HepG2 (cell line): Measurements from ENCODE around the gene CEP55. TPM values are rescaled to one million over a fixed set of nuclear protein-coding genes. Genes with fewer than 3 reads are reported as not detected.

ENCODE experiments used
- ATAC-seq: fragments of 200-7000 bp; cut with Tn5 transposase; 3 replicates; pipeline ENCODE4 v1.9.1; 2020; ENCODE audit warnings: mild to moderate bottlenecking, moderate library complexity
- BruUV-seq: library from RNA; stranded (reverse); fragments of 400-500 nt; replicated peaks from 2 replicates; lab custom pipeline; 2021; lab: Mats Ljungman, UMichigan
- CTCF ChIA-PET: fragments of 300-600 bp; formaldehyde crosslinking; extraction: SDS; loops from one replicate; lab custom pipeline; 2021; ENCODE audit warnings: low total read pairs, inconsistent platforms, low intra/inter-chr PET ratio; lab: Yijun Ruan, JAX
- POLR2A ChIA-PET: fragments of 350-600 bp; sonication (Branson Sonifier 250); formaldehyde crosslinking; loops from one replicate; lab custom pipeline; 2020; ENCODE audit warnings: antibody characterized with exemption, inconsistent platforms; lab: Yijun Ruan, JAX
- DNase-seq: peaks from one replicate; pipeline ENCODE4 v3.0.0-alpha.2; 2015; ENCODE audit warnings: low spot score
- FAIRE-seq: peaks from 3 replicates; lab custom pipeline; 2011; peaks lifted over from hg19 to GRCh38; lab: Jason Lieb, UNC
- H2AFZ ChIP-seq: one replicate; pipeline ENCODE4 v1.6.1; 2011; ENCODE audit warnings: low read length, inconsistent platforms
- H3K27ac ChIP-seq: fragments of 300-600 bp; 3 replicates; pipeline ENCODE4 v1.8.0; 2011; ENCODE audit warnings: mixed run types, mild to moderate bottlenecking, mixed read lengths, low read length, inconsistent platforms; ENCODE audit not compliant: insufficient read depth; ENCODE audit errors: extremely low read length
- H3K27me3 ChIP-seq, 2 experiments: fragments of 200-600 bp in 1 of 2; 2 replicates in 1 of 2; 3 replicates in 1 of 2; pipeline versions ENCODE4 v1.6.0 to v1.8.0; 2011; ENCODE audit warnings: low read length in 2 of 2, mild to moderate bottlenecking in 2 of 2, moderate library complexity in 2 of 2, inconsistent platforms in 1 of 2; ENCODE audit not compliant: insufficient read depth in 2 of 2, control insufficient read depth in 1 of 2
- H3K36me3 ChIP-seq, 2 experiments: fragments of 200-600 bp in 1 of 2; replicated peaks in 1 of 2; 2 replicates in 1 of 2; 3 replicates in 1 of 2; pipeline versions ENCODE4 v1.5.1 to v1.8.0; 2011; ENCODE audit warnings: low read length in 2 of 2, inconsistent platforms in 1 of 2; ENCODE audit not compliant: insufficient read depth in 2 of 2, control insufficient read depth in 1 of 2
- H3K4me1 ChIP-seq: 2 replicates; pipeline ENCODE4 v1.5.1; 2012; ENCODE audit warnings: low read length, inconsistent platforms; ENCODE audit not compliant: insufficient read depth
- H3K4me2 ChIP-seq: 2 replicates; pipeline ENCODE4 v1.6.0; 2011; ENCODE audit warnings: low read depth, low read length, inconsistent platforms
- H3K4me3 ChIP-seq, 3 experiments: fragments of 200-600 bp in 1 of 3; sonication (generic), shearing (Covaris generic) in 1 of 3; replicated peaks in 1 of 3; 2 replicates each; pipeline ENCODE4 v1.5.1; 2011 to 2016; ENCODE audit warnings: low read length in 3 of 3, inconsistent platforms in 2 of 3, low read depth in 2 of 3, mild to moderate bottlenecking in 2 of 3, control low read depth in 1 of 3, mixed read lengths in 1 of 3; ENCODE audit not compliant: insufficient read depth in 1 of 3
- H3K79me2 ChIP-seq: one replicate; pipeline ENCODE4 v1.6.1; 2011; ENCODE audit warnings: low read length, inconsistent platforms; ENCODE audit not compliant: insufficient read depth
- H3K9ac ChIP-seq: 2 replicates; pipeline ENCODE4 v1.6.0; 2011; ENCODE audit warnings: mild to moderate bottlenecking, low read depth, low read length, inconsistent platforms; ENCODE audit not compliant: insufficient read depth
- H3K9me3 ChIP-seq: 2 replicates; pipeline ENCODE4 v1.5.1; 2012; ENCODE audit warnings: mild to moderate bottlenecking, low read length
- H4K20me1 ChIP-seq: 2 replicates; pipeline ENCODE4 v1.6.0; 2011; ENCODE audit warnings: inconsistent platforms, mild to moderate bottlenecking, low read length, moderate library complexity; ENCODE audit not compliant: insufficient read depth
- ESRRA ChIP-seq: sonication (generic); formaldehyde crosslinking; IDR thresholded peaks from 2 replicates; pipeline ENCODE4 v1.5.1; 2020; ENCODE audit warnings: mild to moderate bottlenecking, low read depth, missing genetic modification reagents
- KAT8 ChIP-seq: IDR thresholded peaks from 2 replicates; pipeline ENCODE4 v1.6.1; 2016; ENCODE audit warnings: missing genetic modification reagents, missing compliant biosample characterization
- RAD51 ChIP-seq: fragments of 450-650 bp; IDR thresholded peaks from 2 replicates; pipeline ENCODE4 v1.6.1; 2016; ENCODE audit warnings: borderline replicate concordance
- SOX5 ChIP-seq: IDR thresholded peaks from 2 replicates; pipeline ENCODE4 v1.6.1; 2016; ENCODE audit warnings: borderline replicate concordance
- YEATS2 ChIP-seq: sonication (generic); formaldehyde crosslinking; IDR thresholded peaks from 2 replicates; pipeline ENCODE4 v1.4.0; 2020; ENCODE audit warnings: missing genetic modification reagents, borderline replicate concordance
- ZNF17 ChIP-seq: sonication (generic); formaldehyde crosslinking; IDR thresholded peaks from 2 replicates; pipeline ENCODE4 v1.5.0; 2020; ENCODE audit warnings: mild to moderate bottlenecking, missing genetic modification reagents
- ZNF292 ChIP-seq: sonication (generic); formaldehyde crosslinking; IDR thresholded peaks from 2 replicates; pipeline ENCODE4 v1.8.1; 2022; ENCODE audit warnings: mild to moderate bottlenecking, low read depth, missing genetic modification reagents, borderline replicate concordance
- ZNF678 ChIP-seq: sonication (generic); formaldehyde crosslinking; IDR thresholded peaks from 2 replicates; pipeline ENCODE4 v1.4.0; 2020; ENCODE audit warnings: mild to moderate bottlenecking, missing genetic modification reagents
- ZNF749 ChIP-seq: sonication (generic); formaldehyde crosslinking; IDR thresholded peaks from 2 replicates; pipeline ENCODE4 v1.8.0; 2022; ENCODE audit warnings: mild to moderate bottlenecking, missing genetic modification reagents, moderate library complexity, borderline replicate concordance
- WGBS: methylation state at CpG from one replicate; pipeline ENCODE4 v1.1.6; 2017; ENCODE audit warnings: low lambda C conversion rate; 5-methylcytosine and 5-hydroxymethylcytosine counted together
- in situ Hi-C: cut with HindIII; loops from 2 replicates; pipeline ENCODE4 v1.10.0; 2017; ENCODE audit warnings: low pct_unique_long_range_greater_than_20kb; ENCODE audit not compliant: extremely low pct_ligation_motif_present
- intact Hi-C: fragments of 100-400 bp; cut with micrococcal nuclease; formaldehyde crosslinking; loops from one replicate; pipeline ENCODE4 v1.10.0; 2022; ENCODE audit not compliant: unreplicated experiment
- polyA plus RNA-seq, 8 experiments: library from polyadenylated mRNA; depleted of rRNA in 3 of 8; stranded (reverse) in 7 of 8; unstranded in 1 of 8; fragments of >200 nt; fragmentation: Illumina TruSeq in 4 of 8; extraction: Trizol in 4 of 8; gene quantifications; 2 replicates each; pipeline versions ENCODE4 v1.2.1 to v1.2.3, GENCODE V29; 2011 to 2016; ENCODE audit warnings: low read depth in 4 of 8, missing spikeins in 1 of 8, mixed read lengths in 1 of 8; ENCODE audit not compliant: insufficient read depth in 1 of 8
- total RNA-seq, 5 experiments: library from RNA; depleted of rRNA; stranded (reverse); fragments of >200 nt; fragmentation: Illumina TruSeq; extraction: Trizol; gene quantifications; 2 replicates each; pipeline ENCODE4 v1.2.3, GENCODE V29; 2016; ENCODE audit warnings: low read depth in 1 of 5
- TF ChIP-seq, protein P1 (sequence below): conservative IDR thresholded peaks from 2 replicates; pipeline ENCODE4 v1.6.1; 2018; ENCODE audit warnings: missing genetic modification reagents

CEP55 gene
- total and polyA plus RNA-seq, 2 of the 13 experiments (the other 11 are each of a cell fraction or from before 2014, with no cell fraction given) = 6.5 to 17.1 TPM

DNA sequence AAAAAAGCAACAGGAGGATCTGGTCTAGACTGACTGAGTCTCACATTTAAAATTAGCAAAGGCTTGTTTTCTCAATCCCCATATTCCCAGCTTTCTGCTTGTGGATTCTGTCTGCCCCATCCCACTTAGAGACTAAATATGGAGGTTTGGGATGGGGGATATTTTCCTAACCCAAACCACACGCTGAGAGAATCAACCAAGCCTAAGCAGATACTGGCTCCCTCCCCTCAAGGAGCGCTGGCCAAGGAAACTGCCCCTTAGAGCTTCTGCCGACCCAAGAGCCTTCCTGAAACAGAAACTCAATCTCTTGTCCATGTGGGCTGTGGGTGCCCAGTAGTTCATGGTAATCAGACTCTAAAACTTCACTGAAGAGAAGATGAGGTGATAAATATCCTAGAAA is 74.0 kb downstream of the CEP55 start:
- ChIA-PET CTCF (no interaction called here), POLR2A (no interaction called here)
- peaks cover 4 to 50% of the 10 kb centered on the region in 2 experiments for H3K27me3 ChIP-seq
- H4K20me1 ChIP-seq = no peaks in the 10 kb centered on the region
- no peak overlapping the region for H3K4me3 ChIP-seq
- intact Hi-C loops = no loop called here
- 13% methylated on average over 3 of the region's 3 CpGs for WGBS
- no peak overlapping the region for H3K4me2 ChIP-seq
- no peak for FAIRE-seq
- in situ Hi-C loops = no loop called here
- no peak for TF ChIP-seq YEATS2
- no peak for TF ChIP-seq ZNF678
- no peak for TF ChIP-seq ZNF17 (CRISPR knock-in tag)
- no peak for TF ChIP-seq KAT8 (CRISPR knock-in tag)
- no peak for TF ChIP-seq RAD51
- no peak for TF ChIP-seq SOX5
- TF ChIP-seq, protein P1, sequence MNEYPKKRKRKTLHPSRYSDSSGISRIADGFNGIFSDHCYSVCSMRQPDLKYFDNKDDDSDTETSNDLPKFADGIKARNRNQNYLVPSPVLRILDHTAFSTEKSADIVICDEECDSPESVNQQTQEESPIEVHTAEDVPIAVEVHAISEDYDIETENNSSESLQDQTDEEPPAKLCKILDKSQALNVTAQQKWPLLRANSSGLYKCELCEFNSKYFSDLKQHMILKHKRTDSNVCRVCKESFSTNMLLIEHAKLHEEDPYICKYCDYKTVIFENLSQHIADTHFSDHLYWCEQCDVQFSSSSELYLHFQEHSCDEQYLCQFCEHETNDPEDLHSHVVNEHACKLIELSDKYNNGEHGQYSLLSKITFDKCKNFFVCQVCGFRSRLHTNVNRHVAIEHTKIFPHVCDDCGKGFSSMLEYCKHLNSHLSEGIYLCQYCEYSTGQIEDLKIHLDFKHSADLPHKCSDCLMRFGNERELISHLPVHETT (CRISPR knock-in tag) = no peak
- no peak for TF ChIP-seq ZNF749 (CRISPR knock-in tag)
- no peak for TF ChIP-seq ZNF292
- no peak for TF ChIP-seq ESRRA (CRISPR knock-in tag)
- no peak overlapping the region for H2AFZ ChIP-seq
- no peak for ATAC-seq
- H3K79me2 ChIP-seq = no peaks in the 10 kb centered on the region
- no peaks in the 10 kb centered on the region for H3K4me1 ChIP-seq
- H3K27ac ChIP-seq = no peak overlapping the region
- no peak for DNase-seq
- no peaks in the 10 kb centered on the region for H3K36me3 ChIP-seq
- no peak overlapping the region for H3K9ac ChIP-seq
- no TSS peak for BruUV-seq
- no peaks in the 10 kb centered on the region for H3K9me3 ChIP-seq
